IMR-90 (cell line): Measurements from ENCODE around the gene ATOH8. TPM values are rescaled to one million over a fixed set of nuclear protein-coding genes. Genes with fewer than 3 reads are reported as not detected.

Experiments used
- ATAC-seq: fragments of 200-7000 bp; cut with Tn5 transposase; 2 replicates; pipeline ENCODE4 v1.9.1; 2020; ENCODE audit warnings: low read depth, mild to moderate bottlenecking, moderate library complexity
- BruUV-seq: library from RNA; stranded (reverse); fragments of 400-500 nt; replicated peaks from 2 replicates; lab custom pipeline; 2021; lab: Mats Ljungman, UMichigan
- CTCF ChIA-PET: fragments of 300-600 bp; formaldehyde crosslinking; extraction: SDS; loops from one replicate; lab custom pipeline; 2021; ENCODE audit warnings: antibody characterized with exemption; lab: Yijun Ruan, JAX
- POLR2A ChIA-PET: fragments of 300-600 bp; sonication (Branson Sonifier 250); formaldehyde crosslinking; loops from one replicate; lab custom pipeline; 2022; ENCODE audit warnings: antibody characterized with exemption; ENCODE audit not compliant: unreplicated experiment; lab: Charles Lee
- DNase-seq: peaks from one replicate; pipeline ENCODE4 v3.0.0; 2013
- H2AFZ ChIP-seq: replicated peaks from 2 replicates; pipeline ENCODE3; 2013; ENCODE audit warnings: low read length, mild to moderate bottlenecking; ENCODE audit not compliant: poor library complexity
- H2AK5ac ChIP-seq: 2 replicates; pipeline ENCODE4 v1.6.1; 2013; ENCODE audit warnings: low read depth, low read length, inconsistent platforms
- H2AK9ac ChIP-seq: replicated peaks from 2 replicates; pipeline ENCODE3; 2013; ENCODE audit warnings: mild to moderate bottlenecking, low read depth, low read length, moderate library complexity; ENCODE audit not compliant: poor library complexity
- H2BK120ac ChIP-seq: 2 replicates; pipeline ENCODE4 v1.6.1; 2013; ENCODE audit warnings: low read depth, low read length, inconsistent platforms
- H2BK15ac ChIP-seq: 3 replicates; pipeline ENCODE4 v1.6.1; 2013; ENCODE audit warnings: low read depth, low read length, inconsistent platforms
- H2BK20ac ChIP-seq: 2 replicates; pipeline ENCODE4 v1.6.1; 2013; ENCODE audit warnings: low read depth, mild to moderate bottlenecking, inconsistent platforms, low read length, moderate library complexity
- H2BK5ac ChIP-seq: 2 replicates; pipeline ENCODE4 v1.6.1; 2013; ENCODE audit warnings: mild to moderate bottlenecking, low read depth, low read length, inconsistent platforms; ENCODE audit not compliant: poor library complexity, severe bottlenecking
- H3K14ac ChIP-seq: replicated peaks from 2 replicates; pipeline ENCODE4 v1.6.1; 2013; ENCODE audit warnings: low read depth, low read length, inconsistent platforms
- H3K18ac ChIP-seq: 2 replicates; pipeline ENCODE4 v1.6.1; 2013; ENCODE audit warnings: low read depth, low read length, control low read depth
- H3K23ac ChIP-seq: 2 replicates; pipeline ENCODE4 v1.6.1; 2013; ENCODE audit warnings: low read depth, low read length, inconsistent platforms
- H3K27ac ChIP-seq: 2 replicates; pipeline ENCODE4 v1.5.1; 2013; ENCODE audit warnings: mild to moderate bottlenecking, control low read depth, low read length; ENCODE audit not compliant: insufficient read depth
- H3K27me3 ChIP-seq: 2 replicates; pipeline ENCODE4 v1.6.1; 2013; ENCODE audit warnings: low read length; ENCODE audit not compliant: control insufficient read depth, insufficient read depth
- H3K36me3 ChIP-seq: 2 replicates; pipeline ENCODE4 v1.6.1; 2013; ENCODE audit warnings: low read length, mixed read lengths; ENCODE audit not compliant: control insufficient read depth, insufficient read depth
- H3K4ac ChIP-seq: 2 replicates; pipeline ENCODE4 v1.6.1; 2013; ENCODE audit warnings: low read depth, low read length, inconsistent platforms
- H3K4me1 ChIP-seq: 2 replicates; pipeline ENCODE4 v1.6.1; 2013; ENCODE audit warnings: low read length, mixed read lengths; ENCODE audit not compliant: control insufficient read depth, insufficient read depth
- H3K4me2 ChIP-seq: 2 replicates; pipeline ENCODE4 v1.6.1; 2013; ENCODE audit warnings: low read depth, mild to moderate bottlenecking, control low read depth, low read length, moderate library complexity
- H3K4me3 ChIP-seq: 2 replicates; pipeline ENCODE4 v1.5.1; 2013; ENCODE audit warnings: low read depth, mild to moderate bottlenecking, control low read depth, low read length, moderate library complexity; ENCODE audit not compliant: insufficient read depth
- H3K56ac ChIP-seq: 2 replicates; pipeline ENCODE4 v1.6.1; 2013; ENCODE audit warnings: low read length, inconsistent platforms; ENCODE audit not compliant: insufficient read depth; ENCODE audit errors: extremely low read depth
- H3K79me1 ChIP-seq, 2 experiments: 2 replicates each; pipeline ENCODE4 v1.6.1; 2013; ENCODE audit warnings: low read length in 2 of 2, inconsistent platforms in 1 of 2, low read depth in 1 of 2
- H3K9ac ChIP-seq: 2 replicates; pipeline ENCODE4 v1.6.1; 2013; ENCODE audit warnings: low read depth, low read length, control low read depth
- H3K9me1 ChIP-seq: 2 replicates; pipeline ENCODE4 v1.6.1; 2013; ENCODE audit warnings: low read length, inconsistent platforms; ENCODE audit not compliant: insufficient read depth
- H3K9me3 ChIP-seq: 2 replicates; pipeline ENCODE4 v1.6.1; 2013; ENCODE audit warnings: low read length; ENCODE audit not compliant: control insufficient read depth, insufficient read depth
- H4K20me1 ChIP-seq: 2 replicates; pipeline ENCODE4 v1.6.1; 2013; ENCODE audit warnings: low read length, inconsistent platforms; ENCODE audit not compliant: insufficient read depth
- H4K5ac ChIP-seq: 2 replicates; pipeline ENCODE4 v1.6.1; 2013; ENCODE audit warnings: mild to moderate bottlenecking, low read depth, low read length, control low read depth
- H4K8ac ChIP-seq, 2 experiments: 2 replicates each; pipeline ENCODE4 v1.6.1; 2013; ENCODE audit warnings: low read depth in 2 of 2, low read length in 2 of 2, control low read depth in 1 of 2, inconsistent platforms in 1 of 2
- H4K91ac ChIP-seq: 2 replicates; pipeline ENCODE4 v1.6.1; 2013; ENCODE audit warnings: low read depth, low read length, inconsistent platforms; ENCODE audit not compliant: insufficient read depth
- BHLHE40 ChIP-seq: fragments of 150-350 bp; IDR thresholded peaks from 2 replicates; pipeline ENCODE4 v1.6.1; 2016; ENCODE audit warnings: mild to moderate bottlenecking, low read depth, low read length
- CHD1 ChIP-seq: IDR thresholded peaks from 2 replicates; pipeline ENCODE4 v1.6.1; 2012; ENCODE audit warnings: low read depth, low read length, improper control_type of control experiment
- FOS ChIP-seq: fragments of 150-350 bp; IDR thresholded peaks from 2 replicates; pipeline ENCODE4 v1.6.1; 2016; ENCODE audit warnings: low read depth, low read length
- MAZ ChIP-seq: IDR thresholded peaks from 2 replicates; pipeline ENCODE4 v1.6.1; 2012; ENCODE audit warnings: low read depth, mild to moderate bottlenecking, low read length, improper control_type of control experiment, moderate library complexity, borderline replicate concordance
- MXI1 ChIP-seq: IDR thresholded peaks from 2 replicates; pipeline ENCODE4 v1.6.1; 2012; ENCODE audit warnings: low read depth, mild to moderate bottlenecking, low read length, moderate library complexity, borderline replicate concordance
- NFE2L2 ChIP-seq: fragments of 150-350 bp; IDR thresholded peaks from 2 replicates; pipeline ENCODE4 v1.6.1; 2016; ENCODE audit warnings: low read depth, mild to moderate bottlenecking, low read length
- POLR2A ChIP-seq: IDR thresholded peaks from 2 replicates; pipeline ENCODE4 v1.6.1; 2012; ENCODE audit warnings: mild to moderate bottlenecking, low read depth, low read length
- RAD21 ChIP-seq: IDR thresholded peaks from 2 replicates; pipeline ENCODE4 v1.6.1; 2012; ENCODE audit warnings: low read length, improper control_type of control experiment
- RCOR1 ChIP-seq: IDR thresholded peaks from 2 replicates; pipeline ENCODE4 v1.6.1; 2012; ENCODE audit warnings: mild to moderate bottlenecking, low read length, improper control_type of control experiment; ENCODE audit not compliant: insufficient replicate concordance
- RFX5 ChIP-seq: IDR thresholded peaks from 2 replicates; pipeline ENCODE4 v1.8.0; 2012; ENCODE audit warnings: low read depth, mild to moderate bottlenecking, low read length, moderate library complexity
- SMC3 ChIP-seq: fragments of 150-350 bp; IDR thresholded peaks from 2 replicates; pipeline ENCODE4 v1.6.1; 2016; ENCODE audit warnings: low read depth, mild to moderate bottlenecking, antibody characterized with exemption, low read length, moderate library complexity
- WGBS, 2 experiments: methylation state at CpG; one replicate each; pipeline versions ENCODE4 v1.1.5 to v1.1.7; 2013; ENCODE audit warnings: missing lambda C conversion rate in 2 of 2; ENCODE audit not compliant: insufficient read length in 1 of 2; ENCODE audit errors: extremely low coverage in 2 of 2; 5-methylcytosine and 5-hydroxymethylcytosine counted together
- dilution Hi-C: fragments of 300-500 bp; cut with HindIII; formaldehyde crosslinking; loops from one replicate; pipeline ENCODE4 v1.14.3; 2018; ENCODE audit warnings: low sequenced_read_pairs; ENCODE audit not compliant: unreplicated experiment
- in situ Hi-C: fragments of 300-500 bp; cut with MboI; formaldehyde crosslinking; loops from 3 replicates; pipeline ENCODE4 v1.14.3; 2019; ENCODE audit warnings: low sequenced_read_pairs, inconsistent platforms, mixed read lengths
- intact Hi-C: fragments of 100-400 bp; cut with micrococcal nuclease; formaldehyde crosslinking; loops from 2 replicates; pipeline ENCODE4 v1.10.0; 2022
- polyA plus RNA-seq, 3 experiments: library from polyadenylated mRNA; depleted of rRNA; stranded (reverse); fragments of >200 nt; gene quantifications; 2 replicates each; pipeline ENCODE4 v1.2.3, GENCODE V29; 2012; ENCODE audit warnings: low replicate concordance in 1 of 3
- total RNA-seq: library from RNA; depleted of rRNA; stranded (reverse); fragments of >200 nt; gene quantifications from 2 replicates; pipeline ENCODE4 v1.2.3, GENCODE V29; 2012
- TF ChIP-seq, protein P1 (sequence below): conservative IDR thresholded peaks from 2 replicates; pipeline ENCODE4 v1.5.1; 2012; ENCODE audit warnings: mild to moderate bottlenecking, low read depth, low read length, improper control_type of control experiment
- TF ChIP-seq, protein P2 (sequence below): fragments of 150-350 bp; IDR thresholded peaks from 2 replicates; pipeline ENCODE4 v1.6.1; 2017; ENCODE audit warnings: mild to moderate bottlenecking, antibody characterized with exemption, low read length, low read depth
- TF ChIP-seq, protein P3 (sequence below): fragments of 150-350 bp; IDR thresholded peaks from 2 replicates; pipeline ENCODE4 v1.6.1; 2016; ENCODE audit warnings: low read depth, mild to moderate bottlenecking, low read length, moderate library complexity, borderline replicate concordance

Gene ATOH8
- total and polyA plus RNA-seq, 2 of the 4 experiments (the other 2 are of a cell fraction): 7.9 to 9.0 TPM

DNA sequence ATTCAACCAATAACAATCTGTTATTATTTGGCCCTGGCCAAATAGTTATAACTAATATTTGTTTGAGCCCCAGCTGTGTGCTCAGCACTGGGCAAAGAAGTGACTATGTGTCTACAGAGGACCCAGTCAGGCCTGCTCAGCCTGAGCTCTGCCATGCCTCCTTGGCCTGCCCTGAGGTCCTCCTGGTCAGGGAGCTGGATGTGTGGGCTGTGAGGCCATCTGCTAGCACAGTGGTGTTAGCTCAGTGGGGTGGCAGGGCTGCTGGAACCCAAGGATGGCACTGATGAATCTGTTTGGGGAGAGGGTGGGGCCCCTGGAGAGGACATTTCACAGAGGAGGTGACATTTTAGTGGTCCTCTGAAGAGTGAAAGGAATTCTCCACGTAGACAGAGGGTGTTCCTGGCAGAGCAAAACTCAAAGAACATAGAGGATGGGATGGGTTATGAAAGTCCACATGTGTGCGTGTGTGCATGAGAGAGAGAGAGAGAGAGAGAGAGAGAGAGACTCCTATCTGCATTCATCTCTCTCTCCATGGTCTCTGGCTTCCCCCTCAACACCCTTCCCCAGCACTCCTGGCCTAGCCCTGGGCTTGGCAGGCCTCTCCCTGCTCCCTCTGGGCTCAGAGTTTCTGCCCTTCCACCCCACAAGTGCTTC lies 21.2 kb upstream of the ATOH8 start:
- no peak overlapping the region for H3K56ac ChIP-seq
- H3K9me3 ChIP-seq: no peaks in the 10 kb centered on the region
- DNase-seq (no peak), ATAC-seq (no peak)
- H2BK5ac ChIP-seq: no peak overlapping the region
- no peak overlapping the region for H2BK120ac ChIP-seq
- peak overlapping the region; percentile 42; the same call in 1 of the 2 replicates for H2BK20ac ChIP-seq
- H2AK5ac ChIP-seq: no peak overlapping the region
- BruUV-seq: no TSS peak
- H3K18ac ChIP-seq: no peak overlapping the region
- H4K91ac ChIP-seq: 0 out of 2 replicates have a peak overlapping the region, but pooled peaks have one; percentile 3
- no peak overlapping the region for H2AFZ ChIP-seq
- no peak overlapping the region for H2BK15ac ChIP-seq
- H3K9ac ChIP-seq: no peak overlapping the region
- in situ Hi-C loops (no loop called here), dilution Hi-C loops (no loop called here), intact Hi-C loops (no loop called here)
- peaks cover 6% of the 10 kb centered on the region; the same call in 1 of the 2 replicates for H3K9me1 ChIP-seq
- H3K4ac ChIP-seq: no peak overlapping the region
- no peaks in the 10 kb centered on the region for H3K36me3 ChIP-seq
- POLR2A ChIA-PET: no interaction called here
- no peak overlapping the region for H3K27ac ChIP-seq
- H3K79me1 ChIP-seq: no peaks in the 10 kb centered on the region
- H2AK9ac ChIP-seq: no peak overlapping the region
- H4K8ac ChIP-seq: no peak overlapping the region
- H3K14ac ChIP-seq: peak overlapping the region; percentile 37; the same call in 1 of the 2 replicates
- no peak overlapping the region for H4K5ac ChIP-seq
- peaks cover 8% of the 10 kb centered on the region for H3K4me1 ChIP-seq
- H3K27me3 ChIP-seq: no peaks in the 10 kb centered on the region
- WGBS, 2 experiments: no CpG with 5 or more reads among the region's 2 CpGs
- CTCF ChIA-PET: no interaction called here
- TF ChIP-seq, protein P1, sequence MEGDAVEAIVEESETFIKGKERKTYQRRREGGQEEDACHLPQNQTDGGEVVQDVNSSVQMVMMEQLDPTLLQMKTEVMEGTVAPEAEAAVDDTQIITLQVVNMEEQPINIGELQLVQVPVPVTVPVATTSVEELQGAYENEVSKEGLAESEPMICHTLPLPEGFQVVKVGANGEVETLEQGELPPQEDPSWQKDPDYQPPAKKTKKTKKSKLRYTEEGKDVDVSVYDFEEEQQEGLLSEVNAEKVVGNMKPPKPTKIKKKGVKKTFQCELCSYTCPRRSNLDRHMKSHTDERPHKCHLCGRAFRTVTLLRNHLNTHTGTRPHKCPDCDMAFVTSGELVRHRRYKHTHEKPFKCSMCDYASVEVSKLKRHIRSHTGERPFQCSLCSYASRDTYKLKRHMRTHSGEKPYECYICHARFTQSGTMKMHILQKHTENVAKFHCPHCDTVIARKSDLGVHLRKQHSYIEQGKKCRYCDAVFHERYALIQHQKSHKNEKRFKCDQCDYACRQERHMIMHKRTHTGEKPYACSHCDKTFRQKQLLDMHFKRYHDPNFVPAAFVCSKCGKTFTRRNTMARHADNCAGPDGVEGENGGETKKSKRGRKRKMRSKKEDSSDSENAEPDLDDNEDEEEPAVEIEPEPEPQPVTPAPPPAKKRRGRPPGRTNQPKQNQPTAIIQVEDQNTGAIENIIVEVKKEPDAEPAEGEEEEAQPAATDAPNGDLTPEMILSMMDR: no peak
- TF ChIP-seq FOS (no peak), SMC3 (no peak), RAD21 (no peak), RCOR1 (no peak), RFX5 (no peak), POLR2A (no peak), BHLHE40 (no peak), CHD1 (no peak), MXI1 (no peak), NFE2L2 (no peak), MAZ (no peak)
- TF ChIP-seq, protein P2, sequence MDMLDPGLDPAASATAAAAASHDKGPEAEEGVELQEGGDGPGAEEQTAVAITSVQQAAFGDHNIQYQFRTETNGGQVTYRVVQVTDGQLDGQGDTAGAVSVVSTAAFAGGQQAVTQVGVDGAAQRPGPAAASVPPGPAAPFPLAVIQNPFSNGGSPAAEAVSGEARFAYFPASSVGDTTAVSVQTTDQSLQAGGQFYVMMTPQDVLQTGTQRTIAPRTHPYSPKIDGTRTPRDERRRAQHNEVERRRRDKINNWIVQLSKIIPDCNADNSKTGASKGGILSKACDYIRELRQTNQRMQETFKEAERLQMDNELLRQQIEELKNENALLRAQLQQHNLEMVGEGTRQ: no peak
- TF ChIP-seq, protein P3, sequence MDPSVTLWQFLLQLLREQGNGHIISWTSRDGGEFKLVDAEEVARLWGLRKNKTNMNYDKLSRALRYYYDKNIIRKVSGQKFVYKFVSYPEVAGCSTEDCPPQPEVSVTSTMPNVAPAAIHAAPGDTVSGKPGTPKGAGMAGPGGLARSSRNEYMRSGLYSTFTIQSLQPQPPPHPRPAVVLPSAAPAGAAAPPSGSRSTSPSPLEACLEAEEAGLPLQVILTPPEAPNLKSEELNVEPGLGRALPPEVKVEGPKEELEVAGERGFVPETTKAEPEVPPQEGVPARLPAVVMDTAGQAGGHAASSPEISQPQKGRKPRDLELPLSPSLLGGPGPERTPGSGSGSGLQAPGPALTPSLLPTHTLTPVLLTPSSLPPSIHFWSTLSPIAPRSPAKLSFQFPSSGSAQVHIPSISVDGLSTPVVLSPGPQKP: no peak
- no peak overlapping the region for H3K23ac ChIP-seq
- no peak overlapping the region for H3K4me2 ChIP-seq
- H4K20me1 ChIP-seq: no peaks in the 10 kb centered on the region
- no peak overlapping the region for H3K4me3 ChIP-seq
